ENCODE measurements around the gene FAM168B.
A peak's percentile ranks its signal among the peaks of the same experiment; 100 is the strongest.
"Not testable (repeated sequence)": the region's sequence is repeated elsewhere in the genome, so short reads cannot be mapped to it uniquely, and the experiment has no call there.

The FAM168B gene

DNA sequence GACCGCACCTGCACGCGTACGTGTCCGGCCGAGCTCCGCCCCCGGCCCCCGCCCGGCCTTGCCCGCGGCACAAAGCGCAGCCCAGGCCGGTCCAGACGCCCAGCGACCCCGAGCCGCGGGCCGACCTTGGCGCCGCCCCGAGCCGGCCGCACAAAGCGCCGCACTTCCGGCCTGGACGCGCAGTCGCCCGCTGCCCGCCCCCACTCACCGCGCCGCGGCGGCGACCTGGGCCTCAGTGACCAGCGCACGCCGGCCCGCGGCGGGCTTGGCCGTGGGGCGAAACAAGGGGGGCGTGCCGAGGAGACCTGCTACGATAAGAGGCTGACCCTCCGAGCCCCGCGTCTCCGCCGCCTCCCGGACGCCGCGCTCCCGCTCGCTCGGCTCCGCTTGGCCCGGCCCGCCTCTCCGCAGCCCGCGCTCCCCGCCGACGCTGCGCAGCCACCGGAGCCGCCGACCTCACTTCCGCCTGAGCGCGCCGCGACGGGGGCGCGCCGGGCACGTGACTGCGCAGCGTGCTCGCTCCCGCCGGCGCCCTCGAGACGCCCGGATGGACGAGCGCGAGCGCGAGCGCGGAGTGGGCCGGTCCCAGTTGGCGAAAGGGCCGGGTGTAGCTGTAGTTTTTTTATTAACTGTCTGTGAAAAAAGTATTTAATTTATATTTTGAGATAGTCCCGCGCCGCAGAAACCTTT, at the start of gene FAM168B:
FAM168B (minus strand) TSS at position 455 of the 690 bp plus-strand sequence. CDS start 10,814 bp downstream, outside the sequence.
- DNase-seq = peak; percentile 87

DNA sequence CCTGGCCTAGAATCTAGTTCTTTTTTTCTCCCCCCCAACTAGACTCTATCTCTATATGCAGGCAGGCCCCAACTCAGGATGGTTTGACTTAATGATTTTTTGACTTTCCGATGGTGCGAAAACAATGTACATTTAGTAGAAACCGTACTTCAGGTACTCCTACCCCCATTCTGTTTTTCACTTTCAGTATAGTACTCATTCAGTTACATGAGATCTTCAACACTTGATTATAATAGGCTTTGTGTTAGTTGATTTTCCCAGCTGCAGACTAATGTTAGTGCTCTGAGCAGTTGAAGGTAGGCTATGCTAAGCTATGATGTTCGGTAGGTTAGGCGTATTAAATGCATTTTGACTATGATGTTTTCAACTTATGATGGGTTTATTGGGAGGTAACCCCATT, 49.6 kb upstream of the FAM168B start:
- DNase-seq = no peak

DNA sequence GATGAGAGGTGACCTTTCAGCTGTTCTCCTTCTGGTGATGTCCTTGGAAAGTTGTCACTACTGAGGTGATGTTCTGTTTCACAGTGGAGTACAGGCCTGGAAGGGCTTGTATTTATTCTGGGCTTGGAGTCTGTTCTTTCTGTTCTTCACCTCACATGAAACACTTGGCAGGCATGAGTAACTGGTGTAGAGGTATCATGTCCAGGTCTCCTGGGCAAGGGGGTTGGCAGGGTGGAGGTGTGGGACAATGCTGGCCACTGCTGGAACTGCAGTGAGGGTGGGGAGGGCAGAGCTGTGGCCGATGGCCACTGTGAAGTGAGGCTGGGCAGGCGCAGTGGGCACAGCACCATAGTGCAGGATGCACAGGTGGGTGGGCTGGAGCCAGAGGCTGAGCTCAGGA, 47.3 kb upstream of the FAM168B start:
- DNase-seq = no peak

- DNase-seq = no peak
Measured at GRCh38 chr2:131132729-131133128, 39.5 kb upstream of the FAM168B start.

GRCh38 chr2:131130298-131130596, 37.0 kb upstream of the FAM168B start:
- DNase-seq = no peak

GRCh38 chr2:131127981-131128380, 34.7 kb upstream of the FAM168B start:
- no peak for DNase-seq

- no peak for DNase-seq
Measured at GRCh38 chr2:131127076-131127475, 33.8 kb upstream of the FAM168B start.

GRCh38 chr2:131126436-131126835, 33.2 kb upstream of the FAM168B start:
- DNase-seq = no peak

- no peak for DNase-seq
Measured at GRCh38 chr2:131125195-131125757, 32.0 kb upstream of the FAM168B start.

DNA sequence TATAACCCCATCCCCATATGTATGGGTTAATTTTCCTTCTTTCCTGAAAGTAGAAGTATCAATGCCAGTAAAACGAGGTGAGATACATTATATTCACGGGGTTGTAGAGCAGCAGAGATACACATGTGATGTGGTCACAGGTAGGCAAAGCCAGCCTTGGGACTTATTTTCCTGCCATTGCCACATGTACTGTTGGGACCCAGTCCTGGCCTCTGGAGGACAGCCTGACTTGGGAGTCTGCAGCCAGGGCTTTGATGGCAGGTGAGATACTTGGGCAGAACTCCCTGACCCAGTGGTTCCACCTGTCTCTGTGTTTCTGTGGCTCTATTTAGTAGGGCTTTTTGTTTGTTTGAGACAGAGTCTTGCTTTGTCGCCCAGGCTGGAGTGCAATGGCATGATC, 29.9 kb upstream of the FAM168B start:
- DNase-seq = no peak

- DNase-seq = no peak
Measured at GRCh38 chr2:131122496-131122895, 29.2 kb upstream of the FAM168B start.

- DNase-seq = no peak
Measured at GRCh38 chr2:131121464-131121863, 28.2 kb upstream of the FAM168B start.

GRCh38 chr2:131120815-131121317, 27.6 kb upstream of the FAM168B start:
- no peak for DNase-seq

GRCh38 chr2:131115752-131116151, 22.5 kb upstream of the FAM168B start:
- no peak for DNase-seq

DNA sequence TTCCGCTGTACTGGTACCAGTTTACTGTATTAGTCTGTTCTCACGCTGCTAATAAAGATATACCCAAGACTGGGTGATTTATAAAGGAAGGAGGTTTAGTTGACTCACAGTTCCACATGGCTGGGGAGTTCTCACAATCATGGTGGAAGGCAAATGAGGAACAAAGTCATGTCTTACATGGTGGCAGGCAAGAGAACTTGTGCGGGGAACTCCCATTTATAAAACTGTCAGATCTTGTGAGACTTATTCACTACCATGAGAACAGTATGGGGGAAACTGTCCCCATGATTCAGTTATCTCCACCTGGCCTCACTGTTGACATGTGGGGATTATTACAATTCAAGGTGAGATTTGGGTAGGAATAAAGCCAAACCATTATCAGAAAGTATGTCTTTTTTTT, 21.7 kb upstream of the FAM168B start:
- not testable (repeated sequence) for DNase-seq

DNA sequence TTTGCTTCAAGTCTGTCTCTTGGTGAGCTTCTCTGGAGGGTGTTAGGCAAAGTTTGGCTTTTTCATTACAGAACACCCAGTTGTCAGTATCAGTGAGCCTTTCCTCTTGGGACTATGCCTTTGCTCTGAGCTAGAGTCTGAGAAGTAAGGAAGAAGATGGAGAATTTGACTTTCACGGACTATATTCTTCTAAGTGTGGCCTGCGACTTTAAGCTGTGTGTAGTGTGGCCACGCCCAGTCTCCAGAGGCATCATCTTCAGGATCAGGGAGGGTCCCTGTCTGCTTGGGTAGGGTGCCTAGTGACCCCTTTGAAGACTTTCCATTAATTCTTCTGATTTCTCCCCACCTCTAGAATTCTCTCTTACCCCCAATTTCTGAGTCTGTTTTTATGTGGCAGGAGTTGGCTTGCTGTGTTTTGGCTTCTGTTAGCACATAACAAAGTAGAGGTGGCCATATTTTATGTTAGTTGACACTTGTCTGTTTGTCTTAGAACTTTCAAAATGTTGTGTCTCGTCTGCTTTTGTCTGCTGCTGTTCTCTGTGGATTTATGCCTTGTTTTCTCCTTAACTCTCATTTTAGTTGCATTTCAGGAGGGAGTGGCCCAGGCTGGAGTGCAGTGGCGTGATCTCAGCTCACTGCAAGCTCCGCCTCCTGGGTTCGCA, 20.4 kb upstream of the FAM168B start:
- DNase-seq = no peak

DNA sequence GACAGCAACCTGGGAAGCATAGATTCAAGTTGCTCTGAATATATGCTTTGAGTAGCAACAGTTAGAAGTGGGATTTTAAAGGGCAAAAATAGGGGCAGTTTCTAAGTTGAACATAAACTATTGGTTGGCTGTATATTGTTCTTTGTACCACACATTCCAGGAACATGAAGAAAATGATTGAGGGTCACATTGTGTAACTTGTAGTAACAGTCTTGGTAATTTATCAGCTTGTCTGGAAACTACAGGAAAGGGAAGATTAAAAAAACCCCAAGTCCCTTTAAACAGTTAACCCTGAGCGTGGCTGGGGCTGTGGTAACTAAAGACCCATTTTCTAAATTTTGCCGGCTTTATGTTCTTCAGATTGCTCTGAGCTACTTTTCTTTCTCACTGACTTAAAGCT, 19.3 kb upstream of the FAM168B start:
- no peak for DNase-seq

DNA sequence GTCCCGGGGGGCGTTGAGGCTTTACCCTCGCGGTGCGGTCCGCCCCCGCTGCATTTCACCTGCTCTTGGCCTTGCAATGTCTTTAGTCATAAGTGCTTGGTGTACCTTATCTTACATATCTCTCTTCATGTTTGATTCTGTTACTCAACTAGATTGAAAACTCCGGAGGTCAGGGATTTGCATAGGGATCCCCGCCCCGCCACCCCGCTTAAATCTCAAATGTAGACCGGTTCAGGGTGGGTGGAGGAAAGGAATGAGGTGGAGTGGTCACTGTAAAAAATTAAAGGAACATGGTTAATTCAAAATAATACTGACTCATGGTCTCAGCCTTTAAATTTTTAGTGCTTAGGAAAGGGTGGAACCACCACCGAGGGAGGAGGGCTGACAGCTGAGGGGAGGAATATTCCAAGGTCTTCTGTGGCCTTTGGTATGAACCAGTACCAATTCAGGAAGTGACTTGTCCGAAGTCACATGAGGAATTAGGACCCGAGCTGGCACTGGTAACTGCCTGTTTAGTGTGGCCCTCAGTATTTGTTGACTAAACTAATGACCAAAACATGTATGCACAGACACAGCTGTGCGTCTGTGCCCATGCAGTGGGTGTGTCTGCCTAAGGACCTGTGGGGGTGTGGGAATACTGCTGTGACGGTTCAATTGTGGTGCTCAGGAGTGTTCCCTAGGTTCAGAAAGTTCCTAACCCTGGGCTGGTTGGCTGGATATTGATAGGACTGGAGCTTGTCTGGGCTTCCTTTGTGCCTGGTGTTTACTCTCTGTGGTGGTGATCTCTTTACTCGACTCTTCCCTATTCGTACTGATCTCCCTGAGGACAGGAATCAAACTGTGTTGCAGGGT, 12.9 kb upstream of the FAM168B start:
- peak; percentile 40 for DNase-seq

- DNase-seq = peak; percentile 89
Measured at GRCh38 chr2:131105156-131105949, 12.1 kb upstream of the FAM168B start, which contains the start of gene PLEKHB2. Gene PLEKHB2, plus strand, starts transcription at chr2:131105336. Its CDS starts 15,606 bp downstream, at chr2:131120942.

DNA sequence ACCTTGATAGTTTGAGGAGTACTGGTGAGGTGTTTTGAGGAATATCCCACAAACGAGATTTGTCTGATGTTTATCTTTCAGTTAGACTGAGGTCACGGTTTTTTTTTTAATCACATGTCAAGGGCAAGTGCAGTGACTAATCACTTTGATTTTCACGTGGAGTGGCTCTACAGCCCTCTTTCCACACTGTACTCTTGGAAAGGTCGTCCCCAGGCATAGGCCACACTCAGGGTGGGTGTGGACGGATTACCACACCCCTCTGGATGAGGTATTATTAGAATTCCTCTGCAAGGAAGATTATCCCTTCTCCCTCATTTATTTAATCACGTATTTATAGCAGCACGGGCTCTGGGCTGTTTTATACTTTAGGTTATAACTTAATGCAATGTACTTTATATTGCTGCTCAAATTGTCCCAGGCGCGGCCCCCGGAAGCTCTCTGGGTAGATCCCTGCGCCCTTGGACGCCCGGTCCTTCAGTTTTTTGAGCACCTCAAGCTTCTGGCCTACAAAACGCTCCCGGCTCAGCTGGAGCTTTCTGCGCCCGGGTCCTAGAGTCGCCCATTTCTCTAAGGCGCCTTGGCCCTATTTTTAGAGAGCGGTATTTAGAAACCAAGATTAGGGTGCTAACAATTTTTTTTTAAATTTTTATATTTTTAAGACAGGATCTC, 11.4 kb upstream of the FAM168B start:
- DNase-seq = peak; percentile 89

GRCh38 chr2:131103165-131103564, 9.9 kb upstream of the FAM168B start:
- DNase-seq = no peak

All from NCI-H510A treated with DMSO at 0.1 percent for 48 hours (cell line).